ENCODE measurements around the gene CCER1.

CCER1 gene

DNA sequence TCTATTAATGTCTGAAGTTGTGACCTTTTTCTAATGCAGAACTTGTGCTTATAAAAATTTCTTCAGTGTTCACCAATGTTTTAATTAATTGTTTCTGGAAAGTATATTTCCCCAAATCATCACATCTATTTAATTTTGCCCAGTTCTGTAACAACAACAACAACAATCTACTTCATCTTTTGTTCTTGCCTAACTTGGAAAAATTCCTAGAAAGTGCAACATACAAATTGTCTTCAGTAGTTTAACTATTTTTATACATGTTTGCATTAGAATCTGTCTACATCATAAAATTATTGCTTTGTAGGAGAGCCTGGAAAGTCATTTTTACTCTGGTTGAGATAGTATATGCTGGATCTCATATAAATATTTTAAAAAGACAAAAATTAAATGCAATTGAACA, 38.5 kb downstream of the CCER1 start:
- Histone ChIP-seq H3K4me1 (ENCODE audit: insufficient read depth, low read length) (no peaks in the 10 kb centered on the region; the same call in 1 of the 2 replicates), H3K27ac (ENCODE audit: low read length) (no peak overlapping the region), H3K36me3 (ENCODE audit: insufficient read depth, low read depth, low read length) (no peaks in the 10 kb centered on the region), H3K9me3 (ENCODE audit: insufficient read depth, low read depth, low read length) (no peaks in the 10 kb centered on the region), H3K9ac (ENCODE audit: low read depth, low read length) (no peak overlapping the region), H3K4me3 (ENCODE audit: low read length) (no peak overlapping the region), H3K27me3 (ENCODE audit: insufficient read depth, low read length) (no peaks in the 10 kb centered on the region)

- Histone ChIP-seq H3K36me3 (ENCODE audit: insufficient read depth, low read depth, low read length) (no peaks in the 10 kb centered on the region), H3K27me3 (ENCODE audit: insufficient read depth, low read length) (no peaks in the 10 kb centered on the region), H3K4me3 (ENCODE audit: low read length) (no peak overlapping the region), H3K27ac (ENCODE audit: low read length) (no peak overlapping the region), H3K9ac (ENCODE audit: low read depth, low read length) (no peak overlapping the region), H3K4me1 (ENCODE audit: insufficient read depth, low read length) (no peaks in the 10 kb centered on the region; the same call in 1 of the 2 replicates), H3K9me3 (ENCODE audit: insufficient read depth, low read depth, low read length) (no peaks in the 10 kb centered on the region)
Observed at GRCh38 chr12:90915353-90915752, 39.6 kb downstream of the CCER1 start.

GRCh38 chr12:90910958-90911357, 44.0 kb downstream of the CCER1 start:
- H3K27me3 ChIP-seq (ENCODE audit: insufficient read depth, low read length) = no peaks in the 10 kb centered on the region
- no peaks in the 10 kb centered on the region for H3K36me3 ChIP-seq (ENCODE audit: insufficient read depth, low read depth, low read length)
- H3K4me1 ChIP-seq (ENCODE audit: insufficient read depth, low read length) = no peaks in the 10 kb centered on the region
- no peak overlapping the region for H3K4me3 ChIP-seq (ENCODE audit: low read length)
- no peak overlapping the region for H3K9ac ChIP-seq (ENCODE audit: low read depth, low read length)
- H3K9me3 ChIP-seq (ENCODE audit: insufficient read depth, low read depth, low read length) = no peaks in the 10 kb centered on the region
- no peak overlapping the region for H3K27ac ChIP-seq (ENCODE audit: low read length)

- H3K9ac ChIP-seq (ENCODE audit: low read depth, low read length) = no peak overlapping the region
- no peak overlapping the region for H3K4me3 ChIP-seq (ENCODE audit: low read length)
- no peaks in the 10 kb centered on the region for H3K4me1 ChIP-seq (ENCODE audit: insufficient read depth, low read length)
Observed at GRCh38 chr12:90909069-90909770, 45.8 kb downstream of the CCER1 start.

GRCh38 chr12:90908465-90908864, 46.5 kb downstream of the CCER1 start:
- H3K27ac ChIP-seq (ENCODE audit: low read length) = no peak overlapping the region

More at GRCh38 chr12:90909069-90909770, 45.8 kb downstream of the CCER1 start:
- Histone ChIP-seq H3K36me3 (ENCODE audit: insufficient read depth, low read depth, low read length) (no peaks in the 10 kb centered on the region), H3K9me3 (ENCODE audit: insufficient read depth, low read depth, low read length) (no peaks in the 10 kb centered on the region), H3K27ac (ENCODE audit: low read length) (no peak overlapping the region), H3K27me3 (ENCODE audit: insufficient read depth, low read length) (no peaks in the 10 kb centered on the region)

DNA sequence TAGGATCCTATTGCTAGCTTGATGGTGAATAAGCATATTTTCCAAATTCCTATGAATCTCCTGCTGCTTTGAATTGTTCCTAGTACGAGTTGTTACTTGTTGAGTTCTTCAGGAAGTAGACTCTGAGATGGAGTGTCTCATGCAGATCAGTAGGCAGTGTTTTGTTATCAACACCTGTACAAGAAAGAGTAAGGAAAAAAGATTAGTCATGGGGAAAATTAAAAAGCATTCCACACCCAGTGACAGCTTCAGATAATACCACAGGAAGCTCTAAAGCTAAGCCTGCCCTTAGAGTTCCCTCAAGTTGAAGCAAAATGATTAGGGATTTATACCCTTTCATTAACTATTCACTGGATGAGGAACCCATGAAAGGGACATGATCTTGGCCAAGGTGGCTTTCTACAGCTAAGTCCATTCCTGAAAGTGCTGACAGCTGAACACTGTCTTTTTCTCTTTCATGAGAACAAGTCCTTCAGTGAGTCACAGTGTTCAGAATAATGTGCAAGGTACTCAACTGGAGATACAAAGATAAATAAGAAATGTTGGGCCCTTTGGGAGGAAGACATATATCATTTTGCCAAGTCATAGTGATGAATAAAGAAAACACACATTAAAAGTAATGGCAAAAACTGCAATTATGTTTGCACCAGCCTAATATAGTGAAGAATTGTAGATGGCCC, 49.1 kb downstream of the CCER1 start:
- H3K4me1 ChIP-seq (ENCODE audit: insufficient read depth, low read length) = no peaks in the 10 kb centered on the region
- H3K36me3 ChIP-seq (ENCODE audit: insufficient read depth, low read depth, low read length) = no peaks in the 10 kb centered on the region
- H3K9me3 ChIP-seq (ENCODE audit: insufficient read depth, low read depth, low read length) = no peaks in the 10 kb centered on the region
- no peak overlapping the region for H3K27ac ChIP-seq (ENCODE audit: low read length)
- H3K4me3 ChIP-seq (ENCODE audit: low read length) = no peak overlapping the region
- H3K9ac ChIP-seq (ENCODE audit: low read depth, low read length) = no peak overlapping the region
- H3K27me3 ChIP-seq (ENCODE audit: insufficient read depth, low read length) = no peaks in the 10 kb centered on the region

More at GRCh38 chr12:90908465-90908864, 46.5 kb downstream of the CCER1 start:
- no peaks in the 10 kb centered on the region for H3K36me3 ChIP-seq (ENCODE audit: insufficient read depth, low read depth, low read length)
- H3K9ac ChIP-seq (ENCODE audit: low read depth, low read length) = no peak overlapping the region
- no peaks in the 10 kb centered on the region for H3K9me3 ChIP-seq (ENCODE audit: insufficient read depth, low read depth, low read length)
- H3K4me1 ChIP-seq (ENCODE audit: insufficient read depth, low read length) = no peaks in the 10 kb centered on the region
- no peak overlapping the region for H3K4me3 ChIP-seq (ENCODE audit: low read length)
- H3K27me3 ChIP-seq (ENCODE audit: insufficient read depth, low read length) = no peaks in the 10 kb centered on the region

GRCh38 chr12:90902596-90902995, 52.4 kb downstream of the CCER1 start:
- no peaks in the 10 kb centered on the region for H3K27me3 ChIP-seq (ENCODE audit: insufficient read depth, low read length)
- no peaks in the 10 kb centered on the region for H3K36me3 ChIP-seq (ENCODE audit: insufficient read depth, low read depth, low read length)
- no peaks in the 10 kb centered on the region for H3K4me1 ChIP-seq (ENCODE audit: insufficient read depth, low read length)

More at GRCh38 chr12:90902596-90902995, 52.4 kb downstream of the CCER1 start:
- Histone ChIP-seq H3K4me3 (ENCODE audit: low read length) (no peak overlapping the region), H3K27ac (ENCODE audit: low read length) (no peak overlapping the region), H3K9ac (ENCODE audit: low read depth, low read length) (no peak overlapping the region), H3K9me3 (ENCODE audit: insufficient read depth, low read depth, low read length) (no peaks in the 10 kb centered on the region)
